K562 (cell line): ENCODE results near the gene SAFB. TPM values are rescaled to one million over a fixed set of nuclear protein-coding genes. Genes with fewer than 3 reads are reported as not detected.

ENCODE experiments used
- BRCA1 ChIP-seq, 2 experiments: fragments of 450-650 bp in 1 of 2; sonication (generic) in 1 of 2; formaldehyde crosslinking in 1 of 2; IDR thresholded peaks; 2 replicates each; pipeline versions ENCODE4 v1.5.0 to v1.6.1; 2017 to 2020; ENCODE audit warnings: mild to moderate bottlenecking in 1 of 2, missing genetic modification reagents in 1 of 2
- CBX8 ChIP-seq: fragments of 200-600 bp; sonication (generic); IDR thresholded peaks from 2 replicates; pipeline ENCODE4 v1.6.1; 2012; ENCODE audit warnings: borderline replicate concordance, mixed run types, low read depth, mild to moderate bottlenecking, moderate library complexity, mixed read lengths, low read length, control low read depth, inconsistent platforms; ENCODE audit not compliant: poor library complexity, severe bottlenecking; ENCODE audit errors: extremely low read depth
- CEBPG ChIP-seq, 3 experiments: fragments of 200-800 bp in 1 of 3; sonication (Bioruptor generic) in 1 of 3; sonication (generic) in 1 of 3; formaldehyde crosslinking in 1 of 3; IDR thresholded peaks in 2 of 3; conservative IDR thresholded peaks in 1 of 3; 2 replicates each; pipeline versions ENCODE4 v1.6.1 to v1.8.0; 2016 to 2022; ENCODE audit warnings: missing compliant biosample characterization in 2 of 3, missing genetic modification characterization in 2 of 3, mild to moderate bottlenecking in 1 of 3, missing genetic modification reagents in 1 of 3
- ETV1 ChIP-seq: fragments of 450-650 bp; conservative IDR thresholded peaks from 2 replicates; pipeline ENCODE4 v1.6.1; 2016; ENCODE audit warnings: missing genetic modification characterization, control low read depth, low read depth, missing compliant biosample characterization
- FOXM1 ChIP-seq, 2 experiments: fragments of 450-650 bp in 1 of 2; sonication (generic) in 1 of 2; formaldehyde crosslinking in 1 of 2; IDR thresholded peaks; 2 replicates each; pipeline versions ENCODE4 v1.6.1 to v1.9.0; 2017 to 2022; ENCODE audit warnings: low read depth in 2 of 2, mild to moderate bottlenecking in 2 of 2, missing genetic modification reagents in 1 of 2, moderate library complexity in 1 of 2
- HMBOX1 ChIP-seq: sonication (generic); IDR thresholded peaks from 2 replicates; pipeline ENCODE4 v1.6.1; 2016
- HNRNPH1 ChIP-seq: fragments of 200-400 bp; formaldehyde crosslinking; optimal IDR thresholded peaks from 2 replicates; pipeline ENCODE3; 2017; ENCODE audit warnings: low read depth, mild to moderate bottlenecking, low read length, moderate library complexity
- MAFF ChIP-seq: IDR thresholded peaks from 2 replicates; pipeline ENCODE4 v1.6.1; 2012; ENCODE audit warnings: low read length, improper control_type of control experiment
- MAFK ChIP-seq: IDR thresholded peaks from 2 replicates; pipeline ENCODE4 v1.6.1; 2011; ENCODE audit warnings: low read length, improper control_type of control experiment
- MAX ChIP-seq: sonication (generic); formaldehyde crosslinking; IDR thresholded peaks from 2 replicates; pipeline ENCODE4 v1.9.0; 2022; ENCODE audit warnings: mild to moderate bottlenecking, missing genetic modification reagents
- NFE2L1 ChIP-seq: fragments of 450-650 bp; IDR thresholded peaks from 2 replicates; pipeline ENCODE4 v1.6.1; 2016; ENCODE audit warnings: missing genetic modification characterization, low read depth, mild to moderate bottlenecking, missing compliant biosample characterization, moderate library complexity, borderline replicate concordance
- PHTF2 ChIP-seq: fragments of 250-450 bp; sonication (Bioruptor Pico); IDR thresholded peaks from 2 replicates; pipeline ENCODE4 v1.5.0; 2021; ENCODE audit warnings: mild to moderate bottlenecking
- RBM15 ChIP-seq: fragments of 200-400 bp; formaldehyde crosslinking; IDR thresholded peaks from 2 replicates; pipeline ENCODE4 v1.6.1; 2018; ENCODE audit warnings: mild to moderate bottlenecking, low read length, moderate library complexity; ENCODE audit not compliant: insufficient read depth
- RBM25 ChIP-seq: fragments of 200-400 bp; formaldehyde crosslinking; IDR thresholded peaks from 2 replicates; pipeline ENCODE4 v1.6.1; 2018; ENCODE audit warnings: low read length, low read depth, moderate library complexity; ENCODE audit not compliant: severe bottlenecking
- SMARCA5 ChIP-seq: fragments of 450-650 bp; IDR thresholded peaks from 2 replicates; pipeline ENCODE4 v1.6.1; 2016
- SREBF1 ChIP-seq: fragments of 150-350 bp; IDR thresholded peaks from 2 replicates; pipeline ENCODE4 v1.6.1; 2014; ENCODE audit warnings: antibody characterized with exemption, low read depth, low read length, borderline replicate concordance
- SRSF1 ChIP-seq: fragments of 200-400 bp; formaldehyde crosslinking; IDR thresholded peaks from 2 replicates; pipeline ENCODE4 v1.6.1; 2017; ENCODE audit warnings: mild to moderate bottlenecking, low read depth, low read length, moderate library complexity
- TAF1 ChIP-seq: IDR thresholded peaks from 2 replicates; pipeline ENCODE4 v1.6.1; 2011; ENCODE audit warnings: mild to moderate bottlenecking, low read length, moderate library complexity; ENCODE audit not compliant: insufficient read depth, control insufficient read depth, severe bottlenecking; ENCODE audit errors: extremely low read depth
- YY1 ChIP-seq, 3 experiments: IDR thresholded peaks; 2 replicates each; pipeline ENCODE4 v1.6.1; 2011; ENCODE audit warnings: low read length in 2 of 3, mild to moderate bottlenecking in 2 of 3, moderate library complexity in 2 of 3, borderline replicate concordance in 1 of 3, control low read depth in 1 of 3, low read depth in 1 of 3; ENCODE audit not compliant: insufficient read depth in 3 of 3, insufficient replicate concordance in 2 of 3, control insufficient read depth in 1 of 3, insufficient read length in 1 of 3; ENCODE audit errors: extremely low read depth in 1 of 3
- ZBTB7A ChIP-seq: IDR thresholded peaks from 2 replicates; pipeline ENCODE4 v1.6.1; 2011; ENCODE audit warnings: low read depth, mild to moderate bottlenecking, low read length, moderate library complexity, borderline replicate concordance; ENCODE audit not compliant: control insufficient read depth
- ZC3H4 ChIP-seq: sonication (generic); formaldehyde crosslinking; IDR thresholded peaks from 2 replicates; pipeline ENCODE4 v1.9.0; 2021; ENCODE audit warnings: missing genetic modification reagents, borderline replicate concordance
- ZNF175 ChIP-seq: fragments of 200-800 bp; sonication (Bioruptor generic); IDR thresholded peaks from 2 replicates; pipeline ENCODE4 v1.6.1; 2016; ENCODE audit warnings: low read depth, mild to moderate bottlenecking, missing genetic modification characterization, missing compliant biosample characterization
- ZNF717 ChIP-seq: fragments of 250-450 bp; sonication (Bioruptor Pico); IDR thresholded peaks from 2 replicates; pipeline ENCODE4 v1.5.0; 2021
- polyA plus RNA-seq, 8 experiments: library from polyadenylated mRNA; depleted of rRNA in 4 of 8; stranded (reverse) in 5 of 8; unstranded in 3 of 8; fragments of >200 nt; fragmentation: Nextera tagmentation in 2 of 8; fragmentation: Illumina TruSeq in 1 of 8; extraction: Ambion mirVana in 2 of 8; extraction: Trizol in 1 of 8; gene quantifications; 2 replicates each; pipeline versions ENCODE4 v1.2.1 to v1.2.3, GENCODE V29; 2011 to 2014; ENCODE audit warnings: inconsistent platforms in 1 of 8, missing spikeins in 1 of 8
- total RNA-seq, 7 experiments: library from RNA; depleted of rRNA in 6 of 7; stranded (reverse); fragments of >200 nt in 6 of 7; fragmentation: Illumina TruSeq in 2 of 7; extraction: Trizol in 2 of 7; gene quantifications; 2 replicates each; pipeline versions ENCODE4 v1.2.1 to v1.2.3, GENCODE V29; 2011 to 2021; ENCODE audit warnings: low replicate concordance in 1 of 7

Gene SAFB
- total and polyA plus RNA-seq, 9 of the 15 experiments (the other 6 are each of a cell fraction or from before 2014, with no cell fraction given): 1.1 to 151 (median 83.1) TPM

GRCh38 chr19:5686647-5687359, 63.9 kb downstream of the SAFB start (continued):
- TF ChIP-seq CBX8: no peak
- no peak for TF ChIP-seq SRSF1
- no peak for TF ChIP-seq ZNF175 (CRISPR knock-in tag)
- no peak for TF ChIP-seq HNRNPH1
- no peak for TF ChIP-seq SREBF1
- TF ChIP-seq SMARCA5: no peak
- TF ChIP-seq ZBTB7A: peak; percentile 74; the same call in 1 of the 2 replicates
- no peak for TF ChIP-seq TAF1
- no peak for TF ChIP-seq HMBOX1
- no peak for TF ChIP-seq RBM25
- TF ChIP-seq FOXM1 (IDR thresholded peaks at IDR 0.05; ENCODE audit: low read depth): no peak
- no peak for TF ChIP-seq FOXM1 (CRISPR knock-in tag; IDR thresholded peaks at IDR 0.05; ENCODE audit: low read depth)
- TF ChIP-seq NFE2L1: no peak
- TF ChIP-seq ETV1 (tag): no peak
- peak in 1 of 3 experiments; percentile 18 for TF ChIP-seq YY1 (IDR thresholded peaks at IDR 0.05; ENCODE audit: borderline replicate concordance in 1 of 3, control insufficient read depth in 1 of 3, extremely low read depth in 1 of 3, insufficient read depth in 3 of 3, insufficient read length in 1 of 3, insufficient replicate concordance in 2 of 3, low read depth in 1 of 3, low read length in 2 of 3)
- TF ChIP-seq RBM15: no peak
- TF ChIP-seq BRCA1 (IDR thresholded peaks at IDR 0.05): no peak
- TF ChIP-seq BRCA1 (CRISPR knock-in tag; IDR thresholded peaks at IDR 0.05): no peak
- TF ChIP-seq MAFF: no peak
- TF ChIP-seq MAX: peak; percentile 92
- TF ChIP-seq ZNF717 (CRISPR knock-in tag): no peak
- TF ChIP-seq ZC3H4: no peak
- no peak for TF ChIP-seq PHTF2 (CRISPR knock-in tag)
- no peak for TF ChIP-seq CEBPG (CRISPR knock-in tag; IDR thresholded peaks at IDR 0.05)
- TF ChIP-seq CEBPG (tag; conservative IDR thresholded peaks at IDR 0.05 in 1 of 2, IDR thresholded peaks at IDR 0.05 in 1 of 2): no peak
- no peak for TF ChIP-seq MAFK
